ENCODE data around the gene CLDN5. TPM values are rescaled to one million over a fixed set of nuclear protein-coding genes. Genes with fewer than 3 reads are reported as not detected.

Gene CLDN5
- total and polyA plus RNA-seq, 2 of the 8 experiments (the other 6 are each of a cell fraction or from before 2014, with no cell fraction given) = 1.2 to 1.6 TPM

- no peak for TF ChIP-seq CTBP2 (IDR thresholded peaks at IDR 0.05; ENCODE audit: borderline replicate concordance, insufficient read depth, insufficient read length, low read length)
- no peak for TF ChIP-seq ASH2L (IDR thresholded peaks at IDR 0.05; ENCODE audit: low read length)
- no peak for TF ChIP-seq KDM4A (IDR thresholded peaks at IDR 0.05; ENCODE audit: low read depth, low read length, severe bottlenecking)
- no peak for TF ChIP-seq EGR1 (IDR thresholded peaks at IDR 0.05; ENCODE audit: borderline replicate concordance, low read depth, low read length)
- TF ChIP-seq CBX8 (IDR thresholded peaks at IDR 0.05; ENCODE audit: borderline replicate concordance, low read depth, low read length) = no peak
Measured at GRCh38 chr22:19515654-19516377, 8.4 kb downstream of the CLDN5 start (continued).

Data from H1 (cell line).